Measurements from ENCODE around the gene GZMB.

GZMB gene

DNA sequence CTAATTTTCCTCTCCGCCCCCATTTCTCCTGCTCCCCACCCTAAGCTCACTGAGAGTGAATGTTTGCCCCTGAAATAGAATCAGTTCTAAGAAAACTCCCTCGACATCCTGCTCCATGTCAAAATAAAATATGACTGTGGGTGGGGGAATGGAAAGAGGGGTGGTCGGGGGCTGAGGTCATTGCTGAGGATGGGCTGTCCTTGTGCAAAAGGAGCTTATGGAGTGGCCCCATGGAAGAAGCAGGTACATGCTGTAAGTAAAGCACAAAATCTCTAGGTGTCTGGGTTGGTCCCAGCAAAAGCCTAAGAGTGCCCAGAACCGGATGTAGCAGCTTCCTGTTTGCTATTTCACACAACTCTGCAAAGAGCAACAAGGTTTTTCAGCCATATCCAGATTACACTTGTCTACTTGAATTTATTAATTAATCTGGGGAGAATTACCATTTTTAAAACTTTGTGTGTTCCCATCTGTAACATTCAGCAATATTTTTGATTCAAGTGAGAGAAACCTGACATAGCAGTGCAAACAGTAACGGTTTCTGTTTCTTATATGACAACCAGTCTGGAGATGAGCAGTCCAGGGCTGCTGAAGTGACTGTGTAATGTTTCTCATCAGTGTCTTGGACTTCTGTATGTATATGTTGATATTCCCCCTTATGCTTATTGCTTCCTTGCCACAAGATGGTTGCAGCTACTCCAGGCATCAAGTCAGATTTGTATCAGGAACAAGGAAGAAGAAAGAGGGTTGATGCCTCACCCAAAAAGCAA, 40.4 kb upstream of the GZMB start:
- Histone ChIP-seq H3K79me2 (ENCODE audit: insufficient read depth, low read length) (no peaks in the 10 kb centered on the region), H3K9me3 (ENCODE audit: insufficient read depth, low read depth, low read length) (no peaks in the 10 kb centered on the region), H3K27me3 (ENCODE audit: insufficient read depth, low read length, poor library complexity, severe bottlenecking) (no peaks in the 10 kb centered on the region), H3K9ac (ENCODE audit: low read depth, low read length, poor library complexity, severe bottlenecking) (peak overlapping the region; percentile 63), H2AFZ (ENCODE audit: low read length) (peak overlapping the region; percentile 69; the same call in 1 of the 2 replicates), H3K4me2 (ENCODE audit: low read depth, low read length, poor library complexity, severe bottlenecking) (peak overlapping the region; percentile 80), H3K4me3 (ENCODE audit: low read length, poor library complexity, severe bottlenecking) (peak overlapping the region; percentile 66), H4K20me1 (ENCODE audit: insufficient read depth, low read length, poor library complexity, severe bottlenecking) (no peaks in the 10 kb centered on the region), H3K36me3 (ENCODE audit: insufficient read depth, low read length) (no peaks in the 10 kb centered on the region), H3K9me2 (replicated peaks; ENCODE audit: low read depth, low read length) (no peaks in the 10 kb centered on the region), H3F3A (ENCODE audit: low read depth) (peaks cover 18% of the 10 kb centered on the region; the same call in 1 of the 2 replicates), H3K4me1 (ENCODE audit: insufficient read depth, low read length, poor library complexity, severe bottlenecking) (peaks cover 58% of the 10 kb centered on the region)
- no peak for TF ChIP-seq EZH2phosphoT487 (IDR thresholded peaks at IDR 0.05; ENCODE audit: borderline replicate concordance)
- TF ChIP-seq, protein P1, sequence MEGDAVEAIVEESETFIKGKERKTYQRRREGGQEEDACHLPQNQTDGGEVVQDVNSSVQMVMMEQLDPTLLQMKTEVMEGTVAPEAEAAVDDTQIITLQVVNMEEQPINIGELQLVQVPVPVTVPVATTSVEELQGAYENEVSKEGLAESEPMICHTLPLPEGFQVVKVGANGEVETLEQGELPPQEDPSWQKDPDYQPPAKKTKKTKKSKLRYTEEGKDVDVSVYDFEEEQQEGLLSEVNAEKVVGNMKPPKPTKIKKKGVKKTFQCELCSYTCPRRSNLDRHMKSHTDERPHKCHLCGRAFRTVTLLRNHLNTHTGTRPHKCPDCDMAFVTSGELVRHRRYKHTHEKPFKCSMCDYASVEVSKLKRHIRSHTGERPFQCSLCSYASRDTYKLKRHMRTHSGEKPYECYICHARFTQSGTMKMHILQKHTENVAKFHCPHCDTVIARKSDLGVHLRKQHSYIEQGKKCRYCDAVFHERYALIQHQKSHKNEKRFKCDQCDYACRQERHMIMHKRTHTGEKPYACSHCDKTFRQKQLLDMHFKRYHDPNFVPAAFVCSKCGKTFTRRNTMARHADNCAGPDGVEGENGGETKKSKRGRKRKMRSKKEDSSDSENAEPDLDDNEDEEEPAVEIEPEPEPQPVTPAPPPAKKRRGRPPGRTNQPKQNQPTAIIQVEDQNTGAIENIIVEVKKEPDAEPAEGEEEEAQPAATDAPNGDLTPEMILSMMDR (conservative IDR thresholded peaks at IDR 0.05; ENCODE audit: low read length): no peak

DNA sequence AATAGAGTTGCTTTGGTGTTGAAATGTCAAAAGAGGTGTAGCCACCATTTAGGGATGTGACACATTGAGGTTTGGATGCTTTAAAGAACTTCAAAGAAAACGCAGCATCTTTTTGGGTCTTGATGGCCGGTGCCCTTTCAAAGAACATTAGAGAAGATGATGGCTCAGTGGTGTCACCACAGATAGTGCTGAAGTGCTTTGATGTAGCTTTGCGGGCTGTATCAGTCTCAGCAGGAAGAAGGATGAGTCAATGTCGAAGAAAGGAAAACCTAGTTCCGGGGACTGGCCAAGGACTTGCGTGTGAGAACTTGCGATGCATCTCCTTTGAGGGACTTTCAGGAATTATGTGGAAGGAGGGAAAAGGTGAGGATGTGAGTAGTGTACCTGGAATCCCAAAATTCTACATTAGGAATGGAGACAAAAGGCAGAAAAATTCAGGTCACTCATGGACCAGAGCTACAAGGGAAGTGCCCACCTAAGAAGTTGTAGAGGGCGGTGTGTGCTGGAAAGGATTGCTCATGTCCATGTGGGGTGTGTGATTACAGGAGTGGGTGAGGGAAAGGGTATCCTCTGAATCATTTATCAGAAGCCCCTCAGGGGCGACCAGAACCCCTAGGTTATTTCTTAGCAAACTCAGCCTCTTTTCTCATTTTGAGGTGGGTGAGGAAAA, 39.7 kb upstream of the GZMB start:
- Histone ChIP-seq H3K4me2 (ENCODE audit: low read depth, low read length, poor library complexity, severe bottlenecking) (peak overlapping the region; percentile 80), H3K27me3 (ENCODE audit: insufficient read depth, low read length, poor library complexity, severe bottlenecking) (no peaks in the 10 kb centered on the region), H3K4me1 (ENCODE audit: insufficient read depth, low read length, poor library complexity, severe bottlenecking) (peaks cover 52% of the 10 kb centered on the region), H3K9me3 (ENCODE audit: insufficient read depth, low read depth, low read length) (no peaks in the 10 kb centered on the region), H3F3A (ENCODE audit: low read depth) (peaks cover 16% of the 10 kb centered on the region; the same call in 1 of the 2 replicates), H4K20me1 (ENCODE audit: insufficient read depth, low read length, poor library complexity, severe bottlenecking) (no peaks in the 10 kb centered on the region), H3K4me3 (ENCODE audit: low read length, poor library complexity, severe bottlenecking) (peak overlapping the region; percentile 66), H3K9ac (ENCODE audit: low read depth, low read length, poor library complexity, severe bottlenecking) (peak overlapping the region; percentile 63), H3K79me2 (ENCODE audit: insufficient read depth, low read length) (no peaks in the 10 kb centered on the region), H3K36me3 (ENCODE audit: insufficient read depth, low read length) (no peaks in the 10 kb centered on the region), H3K9me2 (replicated peaks; ENCODE audit: low read depth, low read length) (no peaks in the 10 kb centered on the region), H2AFZ (ENCODE audit: low read length) (no peak overlapping the region)
- TF ChIP-seq, protein P1 (conservative IDR thresholded peaks at IDR 0.05; ENCODE audit: low read length): no peak
- TF ChIP-seq EZH2phosphoT487 (IDR thresholded peaks at IDR 0.05; ENCODE audit: borderline replicate concordance): no peak

DNA sequence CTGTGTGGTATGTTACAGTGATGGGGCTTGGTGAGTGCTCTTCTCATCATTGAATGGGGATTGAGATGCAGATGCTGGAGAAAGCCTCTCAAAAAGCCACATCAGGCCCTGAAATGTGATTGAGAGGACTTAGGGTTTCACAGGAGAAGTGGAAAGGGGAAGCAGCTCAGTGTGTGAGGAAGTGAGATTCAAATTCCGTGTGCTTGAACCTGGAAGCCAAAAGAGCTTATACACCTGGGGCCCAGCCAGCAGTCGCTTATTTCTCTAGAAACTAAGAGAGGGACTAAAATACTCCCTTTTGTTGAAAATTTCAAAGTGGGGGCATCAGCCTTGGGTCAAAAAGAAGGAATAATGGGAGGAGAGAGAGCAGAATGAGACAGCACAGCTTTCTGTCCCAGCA, 39.1 kb upstream of the GZMB start:
- H3K4me2 ChIP-seq (ENCODE audit: low read depth, low read length, poor library complexity, severe bottlenecking): peak overlapping the region; percentile 80
- peak overlapping the region; percentile 66 for H3K4me3 ChIP-seq (ENCODE audit: low read length, poor library complexity, severe bottlenecking)
- H4K20me1 ChIP-seq (ENCODE audit: insufficient read depth, low read length, poor library complexity, severe bottlenecking): no peaks in the 10 kb centered on the region
- H3K79me2 ChIP-seq (ENCODE audit: insufficient read depth, low read length): no peaks in the 10 kb centered on the region
- peak overlapping the region; percentile 63 for H3K9ac ChIP-seq (ENCODE audit: low read depth, low read length, poor library complexity, severe bottlenecking)
- peaks cover 46% of the 10 kb centered on the region for H3K4me1 ChIP-seq (ENCODE audit: insufficient read depth, low read length, poor library complexity, severe bottlenecking)
- H3K27me3 ChIP-seq (ENCODE audit: insufficient read depth, low read length, poor library complexity, severe bottlenecking): no peaks in the 10 kb centered on the region
- no peak for TF ChIP-seq EZH2phosphoT487 (IDR thresholded peaks at IDR 0.05; ENCODE audit: borderline replicate concordance)
- TF ChIP-seq, protein P1 (conservative IDR thresholded peaks at IDR 0.05; ENCODE audit: low read length): no peak
- no peaks in the 10 kb centered on the region for H3K36me3 ChIP-seq (ENCODE audit: insufficient read depth, low read length)
- no peak overlapping the region for H2AFZ ChIP-seq (ENCODE audit: low read length)
- H3K9me2 ChIP-seq (replicated peaks; ENCODE audit: low read depth, low read length): no peaks in the 10 kb centered on the region
- H3F3A ChIP-seq (ENCODE audit: low read depth): peaks cover 16% of the 10 kb centered on the region; the same call in 1 of the 2 replicates
- H3K9me3 ChIP-seq (ENCODE audit: insufficient read depth, low read depth, low read length): no peaks in the 10 kb centered on the region
